Measurements from ENCODE around the gene CCSER1. TPM values are rescaled to one million over a fixed set of nuclear protein-coding genes. Genes with fewer than 3 reads are reported as not detected.

CCSER1 gene
- total and polyA plus RNA-seq, 8 donors: 2.0 to 9.0 (median 4.2) TPM

DNA sequence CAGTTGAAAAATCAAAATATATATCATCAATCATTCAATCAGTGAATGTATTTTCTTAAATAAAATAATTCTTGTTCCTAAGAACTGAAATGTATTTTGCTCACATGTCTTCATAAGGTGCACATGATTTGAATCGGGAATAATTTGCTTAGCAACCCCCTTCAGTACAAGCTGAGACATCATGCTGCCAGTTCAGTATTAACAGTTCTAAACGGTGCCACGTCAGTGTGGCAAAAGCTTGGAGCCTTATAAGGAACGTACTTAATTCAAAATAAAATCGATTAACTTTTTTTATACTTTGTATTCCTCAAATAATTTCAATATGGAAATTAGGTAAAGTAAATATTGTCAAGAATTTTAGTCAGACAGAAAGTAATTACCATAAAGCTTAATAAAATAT is 287.9 kb downstream of the CCSER1 start:
- no peak for ATAC-seq
- intact Hi-C loops (cut with DNase I): no loop called here
- H3K4me1 ChIP-seq: no peaks in the 10 kb centered on the region
- TF ChIP-seq CTCF (IDR thresholded peaks at IDR 0.05): no peak
- H3K9me3 ChIP-seq: no peaks in the 10 kb centered on the region
- no peak overlapping the region for H3K4me3 ChIP-seq
- H3K36me3 ChIP-seq: no peaks in the 10 kb centered on the region
- no peak overlapping the region for H3K27ac ChIP-seq
- DNase-seq: no peak
- no peaks in the 10 kb centered on the region for H3K27me3 ChIP-seq

DNA sequence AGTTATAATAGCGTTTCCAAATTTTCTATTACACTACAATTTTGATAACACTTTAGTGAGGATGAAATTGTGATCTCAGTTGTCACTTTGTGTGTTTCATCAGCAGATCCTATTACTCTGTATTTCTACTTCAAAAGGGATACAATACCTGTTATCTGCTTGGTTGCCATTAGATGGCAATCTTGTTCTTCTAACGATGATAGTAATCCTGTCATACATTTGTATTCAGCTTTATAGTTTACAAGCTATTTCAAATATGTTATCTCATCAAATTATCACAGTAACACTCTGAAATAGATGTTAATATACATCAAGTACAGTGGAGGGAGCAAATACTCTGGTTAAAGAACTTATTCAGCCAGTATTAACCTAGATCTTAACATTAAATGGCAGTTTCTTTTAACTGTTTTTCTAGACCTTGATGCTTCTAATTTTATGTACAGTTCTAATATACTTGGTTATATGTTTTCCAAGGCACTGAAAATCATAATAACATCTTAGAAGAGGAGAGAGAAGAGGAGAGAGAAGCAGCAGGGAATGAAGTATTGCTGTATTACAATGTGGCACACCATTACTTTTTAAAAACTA is 292.0 kb downstream of the CCSER1 start:
- intact Hi-C loops (cut with DNase I): no loop called here
- Histone ChIP-seq H3K9me3 (no peaks in the 10 kb centered on the region), H3K27me3 (no peaks in the 10 kb centered on the region), H3K36me3 (no peaks in the 10 kb centered on the region), H3K4me1 (no peaks in the 10 kb centered on the region), H3K4me3 (no peak overlapping the region), H3K27ac (no peak overlapping the region)
- peak; percentile 32 for TF ChIP-seq CTCF (IDR thresholded peaks at IDR 0.05)
- ATAC-seq (peak; percentile 80), DNase-seq (peak in 2 of 4 donors; percentile 42 to 49)

GRCh38 chr4:90421161-90421560 is 294.0 kb downstream of the CCSER1 start:
- Histone ChIP-seq H3K27me3 (no peaks in the 10 kb centered on the region), H3K36me3 (no peaks in the 10 kb centered on the region), H3K9me3 (no peaks in the 10 kb centered on the region), H3K4me3 (no peak overlapping the region), H3K4me1 (no peaks in the 10 kb centered on the region), H3K27ac (no peak overlapping the region)
- no peak for TF ChIP-seq CTCF (IDR thresholded peaks at IDR 0.05)
- ATAC-seq (no peak), DNase-seq (no peak)
- intact Hi-C loops (cut with DNase I): no loop called here

DNA sequence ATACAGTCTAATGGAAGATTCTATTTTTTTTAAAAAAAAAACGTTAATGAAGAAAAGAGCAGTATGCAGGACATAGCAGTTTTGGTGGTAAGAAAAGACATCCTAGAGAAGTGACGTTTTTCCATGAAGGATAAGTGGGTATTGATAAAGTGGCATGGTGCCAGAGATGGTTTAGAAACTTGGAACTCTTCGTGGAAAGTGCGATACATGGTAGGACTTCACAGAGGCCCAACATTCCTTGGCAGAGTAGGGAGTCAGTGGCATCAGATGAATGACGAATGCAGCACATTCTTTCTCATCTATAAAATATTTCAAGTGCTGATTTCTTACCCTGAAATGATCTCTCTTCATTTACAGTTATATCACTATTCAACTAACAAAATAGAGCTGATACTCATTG is 298.7 kb downstream of the CCSER1 start:
- Histone ChIP-seq H3K27me3 (no peaks in the 10 kb centered on the region), H3K36me3 (no peaks in the 10 kb centered on the region), H3K4me1 (no peaks in the 10 kb centered on the region), H3K9me3 (no peaks in the 10 kb centered on the region), H3K27ac (no peak overlapping the region), H3K4me3 (no peak overlapping the region)
- no peak for TF ChIP-seq CTCF (IDR thresholded peaks at IDR 0.05)
- intact Hi-C loops (cut with DNase I): no loop called here
- DNase-seq: no peak
- ATAC-seq: no peak

GRCh38 chr4:90438522-90438921 is 311.3 kb downstream of the CCSER1 start:
- Histone ChIP-seq H3K36me3 (no peaks in the 10 kb centered on the region), H3K4me1 (no peaks in the 10 kb centered on the region), H3K9me3 (no peaks in the 10 kb centered on the region), H3K27ac (no peak overlapping the region), H3K4me3 (no peak overlapping the region), H3K27me3 (no peaks in the 10 kb centered on the region)
- intact Hi-C loops (cut with DNase I): no loop called here
- ATAC-seq (no peak), DNase-seq (no peak)
- TF ChIP-seq CTCF (IDR thresholded peaks at IDR 0.05): no peak
